GM18873 (cell line): ENCODE measurements around the gene TMC6.

Experiments used
- ATAC-seq: cut with Tn5 transposase; IDR thresholded peaks from one replicate; pipeline ENCODE4 v1.9.1; 2021; ENCODE audit warnings: mild to moderate bottlenecking, moderate library complexity, moderate number of reproducible peaks; ENCODE audit not compliant: unreplicated experiment, low FRiP score

The TMC6 gene

DNA sequence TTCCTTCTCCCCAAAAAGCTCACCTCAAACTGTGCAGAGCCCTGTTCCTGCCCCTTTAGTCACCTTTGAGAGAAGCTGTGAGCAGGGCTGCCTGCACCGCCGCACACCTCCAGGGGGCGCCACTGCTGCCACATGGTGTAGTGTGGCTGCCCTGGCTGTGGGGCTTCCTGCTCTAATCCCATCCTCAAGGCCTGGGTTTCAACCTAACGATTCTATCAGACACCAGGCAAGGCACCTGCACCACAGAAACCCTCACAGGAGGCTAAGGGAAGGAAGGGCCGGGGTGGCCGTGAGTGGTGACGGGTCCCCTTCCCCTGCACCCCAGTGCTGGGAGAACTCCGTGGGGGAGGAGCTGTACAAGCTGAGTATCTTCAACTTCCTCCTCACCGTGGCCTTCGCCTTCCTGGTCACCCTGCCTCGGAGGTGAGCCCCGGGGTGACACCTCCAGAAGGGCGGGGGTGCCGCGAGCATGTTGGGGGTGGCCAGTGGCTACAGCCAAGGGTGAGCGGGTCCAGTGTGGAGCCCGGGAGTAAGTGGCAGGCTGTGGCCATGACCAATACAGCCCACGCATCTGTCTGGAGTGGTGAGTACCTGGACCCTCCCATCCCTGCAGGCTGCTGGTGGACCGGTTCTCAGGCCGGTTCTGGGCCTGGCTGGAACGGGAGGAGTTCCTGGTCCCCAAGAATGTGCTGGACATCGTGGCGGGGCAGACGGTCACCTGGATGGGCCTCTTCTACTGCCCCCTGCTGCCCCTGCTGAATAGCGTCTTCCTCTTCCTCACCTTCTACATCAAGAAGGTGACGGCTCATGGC, 9.0 kb upstream of the TMC6 start:
- no peak for ATAC-seq

- no peak for ATAC-seq
Observed at GRCh38 chr17:78135858-78136500, 7.4 kb upstream of the TMC6 start.

DNA sequence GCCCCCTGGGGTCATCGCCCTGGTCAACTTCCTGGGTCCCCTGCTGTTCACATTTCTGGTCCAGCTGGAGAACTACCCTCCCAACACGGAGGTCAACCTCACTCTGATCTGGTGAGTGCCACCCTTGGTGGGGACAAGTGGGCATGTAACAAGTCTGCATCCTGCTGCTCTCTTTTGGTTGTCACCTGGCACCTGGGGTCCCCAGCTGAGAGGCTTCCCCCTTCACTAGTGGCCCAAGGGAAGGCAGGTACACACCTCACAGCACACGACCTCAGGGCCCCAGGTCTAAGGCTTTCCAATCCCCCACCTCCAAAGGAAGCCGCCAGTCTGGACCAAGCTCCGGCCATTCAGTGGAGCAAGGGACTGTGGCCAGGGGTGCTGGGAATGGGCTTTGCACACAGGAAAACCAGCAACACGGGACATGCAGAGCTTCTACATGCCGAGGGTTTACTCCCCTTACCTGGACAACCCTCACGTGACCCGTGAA, 6.4 kb upstream of the TMC6 start:
- no peak for ATAC-seq

DNA sequence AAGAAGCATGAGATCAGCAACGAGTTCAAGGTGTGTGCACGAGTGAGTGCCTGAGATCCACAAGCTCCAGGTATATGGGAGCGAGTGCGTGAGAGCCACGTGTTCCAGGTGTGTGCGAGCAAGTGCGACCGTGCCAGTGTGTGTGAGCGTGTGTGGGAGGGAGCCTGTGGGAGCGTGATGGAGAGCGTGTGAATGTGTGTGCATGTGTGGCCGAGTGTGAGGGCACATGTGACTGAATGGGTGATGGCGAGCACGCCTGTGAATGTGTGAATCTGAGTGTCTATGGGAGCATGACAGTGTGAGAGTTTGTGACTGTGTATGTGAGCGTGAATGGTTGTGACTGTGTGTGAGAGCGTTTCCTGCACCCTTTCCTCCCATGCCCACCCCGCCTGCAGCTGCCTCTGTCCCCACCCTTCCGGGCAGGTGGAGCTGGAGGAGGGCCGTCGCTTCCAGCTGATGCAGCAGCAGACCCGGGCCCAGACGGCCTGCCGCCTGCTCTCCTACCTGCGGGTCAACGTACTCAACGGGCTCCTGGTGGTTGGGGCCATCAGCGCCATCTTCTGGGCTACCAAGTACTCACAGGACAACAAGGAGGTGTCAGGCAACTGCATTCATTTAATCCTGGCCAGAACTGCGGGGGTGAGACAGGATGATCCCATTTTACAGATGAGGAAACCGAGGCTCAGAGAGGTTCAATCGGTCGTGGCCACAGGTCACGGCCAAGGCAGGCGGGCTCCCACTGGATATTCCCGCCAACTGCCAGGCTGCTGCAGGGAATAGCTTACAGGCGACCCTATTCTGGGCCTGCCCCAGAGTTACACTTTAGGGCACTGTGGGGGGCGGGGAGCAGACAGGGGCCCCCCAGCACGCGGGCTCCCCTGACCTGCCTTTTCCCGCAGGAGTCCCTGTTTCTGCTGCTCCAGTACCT, 5.7 kb upstream of the TMC6 start:
- ATAC-seq: no peak

GRCh38 chr17:78133179-78133951, 4.8 kb upstream of the TMC6 start:
- ATAC-seq: no peak

DNA sequence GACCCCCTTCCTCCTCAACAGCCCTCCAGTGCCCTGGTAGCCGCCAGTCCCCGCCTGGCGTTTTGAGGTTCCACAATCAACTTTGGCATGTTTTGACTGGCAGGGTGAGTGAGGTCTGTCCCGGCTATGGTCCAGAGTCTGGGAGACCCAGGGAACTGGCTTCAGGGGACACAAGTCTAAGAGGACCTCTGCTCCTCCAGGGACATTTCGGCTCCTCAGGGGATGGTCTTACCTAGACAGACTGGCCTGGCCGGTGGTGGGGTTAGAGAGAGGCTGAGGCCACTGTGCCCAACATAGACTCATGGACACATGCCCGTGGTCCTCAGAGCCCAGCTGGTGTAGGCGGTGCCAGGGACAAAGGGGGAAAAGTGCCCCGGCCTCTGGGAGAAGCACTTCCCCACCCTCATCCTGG, 4.2 kb upstream of the TMC6 start:
- ATAC-seq: no peak

- ATAC-seq: no peak
Observed at GRCh38 chr17:78132084-78132676, 3.6 kb upstream of the TMC6 start.

- no peak for ATAC-seq
Observed at GRCh38 chr17:78131172-78132083, 2.9 kb upstream of the TMC6 start.

DNA sequence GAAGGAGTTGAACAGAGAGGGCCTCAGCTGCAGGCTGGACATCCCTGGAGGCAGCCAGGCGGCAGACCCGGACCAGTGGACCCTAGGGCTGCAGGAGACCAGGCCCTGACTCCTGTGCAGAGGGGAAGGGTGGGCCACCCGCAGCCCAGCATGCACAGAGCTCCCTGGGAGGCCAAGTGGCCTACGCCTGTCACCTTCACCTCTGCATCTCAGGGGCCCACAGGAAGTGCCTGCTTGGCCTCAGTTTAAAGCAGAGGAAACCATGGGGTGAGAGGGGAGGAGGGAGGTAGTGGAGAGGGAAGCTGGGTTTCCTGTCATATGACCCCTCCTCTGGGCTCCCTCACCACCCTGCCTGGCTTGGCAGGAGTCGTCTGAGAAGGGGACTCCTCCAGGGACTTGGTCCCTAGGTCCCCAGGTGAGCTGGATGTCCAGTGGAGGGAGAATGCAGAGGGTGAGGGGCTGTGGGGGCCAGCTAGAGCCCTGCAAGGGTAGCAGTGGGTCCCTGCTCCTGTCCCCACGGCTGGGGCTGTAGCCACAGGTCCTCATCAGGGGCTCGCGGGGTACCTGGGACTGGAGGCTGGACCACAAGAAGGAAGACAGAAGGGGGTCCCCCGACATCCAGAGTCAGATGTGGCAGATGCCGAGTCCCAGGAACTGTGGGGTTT, 2.0 kb upstream of the TMC6 start, which contains the start of gene TMC8:
Gene TMC8, plus strand, starts transcription at position 335 of the 665 bp plus-strand sequence. CDS start 818 bp downstream, outside the sequence.
- no peak for ATAC-seq

DNA sequence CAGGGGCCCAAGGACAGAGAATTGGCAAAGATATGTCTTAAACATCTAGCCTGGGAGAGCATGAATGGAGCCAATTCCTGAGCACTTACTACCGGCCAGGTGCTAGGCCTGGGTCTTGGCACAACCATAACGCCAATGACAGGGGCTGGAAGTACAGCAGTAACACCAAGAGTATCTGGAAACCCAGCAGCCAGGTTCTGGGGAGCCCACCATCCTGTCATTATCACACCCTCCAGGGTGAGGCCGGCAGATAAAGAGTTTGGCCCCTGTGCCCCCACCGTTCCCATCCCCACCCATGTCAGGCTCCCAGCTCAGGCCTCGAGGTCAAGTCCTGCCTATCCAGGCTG, 1.5 kb upstream of the TMC6 start:
- no peak for ATAC-seq

DNA sequence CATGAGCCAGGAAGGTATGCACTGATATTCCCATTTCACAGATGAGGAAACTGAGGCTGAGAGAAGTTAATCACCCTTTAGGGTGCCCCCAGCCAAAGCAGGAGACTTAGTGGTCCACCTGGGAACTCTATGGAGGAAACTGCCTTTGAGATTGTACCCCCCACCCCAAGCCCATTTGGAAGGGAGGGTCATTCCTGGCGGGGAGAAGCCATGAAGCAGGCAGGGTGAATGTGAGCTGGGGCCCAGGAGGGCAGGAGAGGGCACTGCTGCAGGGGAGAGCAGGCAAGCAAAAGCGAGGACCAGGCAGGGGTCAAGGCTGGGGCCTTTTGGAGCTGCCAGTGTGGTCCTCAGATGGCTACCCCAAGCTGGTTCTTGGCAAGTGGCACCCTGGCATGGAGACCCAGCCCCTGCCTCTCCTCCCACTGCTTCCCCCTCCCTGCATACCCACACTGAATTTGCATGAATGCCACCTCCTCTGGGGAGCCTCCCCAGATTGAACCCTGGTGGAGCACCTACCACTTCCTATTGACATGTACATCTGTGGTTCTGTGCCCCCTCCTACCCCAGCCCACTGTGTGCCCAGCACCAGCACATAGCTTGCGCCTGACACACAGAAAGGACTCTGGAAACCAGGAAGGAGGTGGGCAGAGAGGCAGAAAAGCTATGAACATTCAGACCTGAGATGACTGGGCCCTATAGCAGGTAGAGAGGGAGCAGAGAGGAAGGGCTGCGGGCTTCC, 965 bp upstream of the TMC6 start:
- no peak for ATAC-seq

- ATAC-seq: no peak
Observed at GRCh38 chr17:78127888-78128550, 536 bp downstream of the TMC6 start.

DNA sequence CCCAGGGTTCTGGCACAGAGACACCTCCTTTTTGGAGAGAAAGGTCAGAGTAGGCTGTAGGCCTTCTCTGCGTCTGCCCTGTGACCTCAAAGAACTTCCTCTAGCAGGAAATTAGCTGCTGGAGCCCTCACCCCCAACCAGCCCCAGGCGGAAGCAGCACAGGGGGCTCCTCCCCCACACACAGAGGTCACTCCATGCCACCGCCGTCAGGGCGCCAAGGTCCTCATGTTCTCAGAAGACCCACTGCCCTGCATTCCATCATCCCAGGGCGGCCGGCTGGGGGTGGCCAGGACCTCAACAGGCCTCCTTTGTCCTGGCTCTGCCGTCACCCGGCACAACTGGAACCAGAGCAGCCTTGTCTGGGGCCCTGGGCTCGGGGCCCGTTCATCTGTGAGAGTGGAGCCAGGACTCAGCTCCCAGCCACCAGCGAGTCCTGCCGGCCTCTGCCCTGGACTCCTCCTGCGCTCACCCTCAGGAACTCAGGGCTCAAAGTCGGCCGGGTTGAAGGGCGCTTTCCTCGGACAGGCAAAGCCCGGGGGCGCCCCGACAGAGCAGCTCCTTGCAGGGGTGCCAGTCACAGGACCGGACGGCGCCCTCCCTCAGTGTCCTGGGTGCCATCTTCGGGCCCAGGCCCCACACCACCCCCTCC, 1.2 kb downstream of the TMC6 start:
- no peak for ATAC-seq

- no peak for ATAC-seq
Observed at GRCh38 chr17:78126895-78127238, 1.7 kb downstream of the TMC6 start.

DNA sequence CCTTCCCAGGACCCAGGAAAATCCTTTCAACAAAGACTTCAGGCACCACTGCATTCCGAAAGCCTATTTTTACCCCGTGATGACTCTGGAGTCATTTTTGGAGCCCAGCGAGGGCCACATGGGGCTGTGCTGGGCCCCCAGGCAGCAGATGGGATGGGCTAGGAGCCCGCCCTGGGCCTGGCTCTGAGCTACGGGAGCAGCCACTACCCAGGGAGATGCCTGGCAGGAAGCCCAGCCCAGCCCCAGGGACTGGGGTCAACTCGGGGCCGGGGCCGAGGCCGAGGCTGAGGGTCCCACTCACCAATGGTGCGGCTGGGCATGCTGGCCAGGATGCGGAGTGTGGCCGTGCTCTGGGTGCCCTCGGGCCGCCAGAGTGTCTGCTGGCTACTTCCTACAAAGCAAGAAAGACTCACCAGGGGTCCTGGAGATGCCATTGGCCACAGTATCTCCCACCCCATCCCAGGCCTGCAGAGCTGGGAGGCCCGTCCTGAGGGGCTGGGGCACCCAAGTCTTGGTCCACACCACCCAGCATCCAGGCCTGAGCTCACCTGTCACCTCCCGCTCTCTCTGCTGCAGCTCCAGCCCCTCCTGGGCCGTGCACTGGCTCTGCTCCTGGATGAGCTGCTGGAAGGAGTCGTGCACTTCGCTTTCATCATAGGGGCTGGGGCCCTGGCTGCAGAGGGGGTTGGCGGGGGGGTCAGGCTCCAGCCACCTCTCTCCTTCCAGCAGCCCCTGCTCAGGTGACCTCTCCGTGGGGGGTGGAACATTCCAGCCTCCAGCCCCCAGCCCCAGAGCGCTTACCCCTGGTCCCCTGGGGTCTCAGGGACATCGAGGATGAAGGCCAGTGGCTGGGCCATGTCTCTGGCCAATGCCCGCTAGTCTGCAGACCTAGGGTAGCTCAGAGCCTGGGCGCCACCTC, 2.3 kb downstream of the TMC6 start:
- no peak for ATAC-seq
